HCT116 (cell line): ENCODE data around the gene LRBA. TPM values are rescaled to one million over a fixed set of nuclear protein-coding genes. Genes with fewer than 3 reads are reported as not detected.

Source experiments
- ATAC-seq: fragments of 200-7000 bp; cut with Tn5 transposase; 2 replicates; pipeline ENCODE4 v1.9.1; 2020; ENCODE audit warnings: mild to moderate bottlenecking, moderate library complexity
- BruUV-seq: library from RNA; stranded (reverse); fragments of 400-500 nt; replicated peaks from 2 replicates; lab custom pipeline; 2021; lab: Mats Ljungman, UMichigan
- CTCF ChIA-PET: fragments of 300-600 bp; sonication (Branson Sonifier 250); formaldehyde crosslinking; loops from one replicate; lab custom pipeline; 2021; ENCODE audit warnings: antibody characterized with exemption; lab: Charles Lee
- POLR2A ChIA-PET: fragments of 300-600, 350-600 bp; sonication (Branson Sonifier 250); formaldehyde crosslinking; loops from one replicate; lab custom pipeline; 2021; ENCODE audit warnings: antibody characterized with exemption; lab: Charles Lee
- RAD21 ChIA-PET, 2 experiments: fragments of 300-600 bp; sonication (Branson Sonifier 250); formaldehyde crosslinking; loops; one replicate each; lab custom pipeline; 2023; ENCODE audit warnings: low total read pairs in 2 of 2; ENCODE audit not compliant: uncharacterized antibody in 2 of 2, unreplicated experiment in 2 of 2, low non-redundant PET in 1 of 2; lab: Charles Lee
- DNase-seq: peaks from one replicate; pipeline ENCODE4 v3.0.0-alpha.2; 2010; ENCODE audit warnings: low read depth, low spot score
- H2AFZ ChIP-seq: fragments of 200-600 bp; shearing (Covaris generic), sonication (generic); 2 replicates; pipeline ENCODE4 v1.6.1; 2017; ENCODE audit warnings: low read depth, mixed run types, mixed read lengths, antibody characterized with exemption, low read length; ENCODE audit not compliant: poor library complexity, severe bottlenecking
- H3K27ac ChIP-seq: 2 replicates; pipeline ENCODE4 v1.5.1; 2012; ENCODE audit warnings: low read depth, low read length
- H3K27me3 ChIP-seq: fragments of 200-600 bp; sonication (generic); 2 replicates; pipeline ENCODE4 v1.6.1; 2016; ENCODE audit warnings: mixed run types, low read length, mixed read lengths; ENCODE audit not compliant: insufficient read depth
- H3K36me3 ChIP-seq, 2 experiments: fragments of 200-500 bp in 1 of 2; fragments of 200-600 bp in 1 of 2; sonication (Bioruptor generic) in 1 of 2; sonication (generic) in 1 of 2; 2 replicates each; pipeline versions ENCODE4 v1.5.1 to v1.6.1; 2014 to 2016; ENCODE audit warnings: low read length in 2 of 2, inconsistent platforms in 1 of 2, mixed read lengths in 1 of 2, mixed run types in 1 of 2; ENCODE audit not compliant: insufficient read depth in 2 of 2, control insufficient read depth in 1 of 2
- H3K4me1 ChIP-seq, 2 experiments: fragments of 200-600 bp in 1 of 2; sonication (generic) in 1 of 2; 2 replicates each; pipeline versions ENCODE4 v1.5.1 to v1.6.1; 2012 to 2017; ENCODE audit warnings: low read length in 2 of 2, inconsistent platforms in 1 of 2, mild to moderate bottlenecking in 1 of 2, mixed read lengths in 1 of 2, mixed run types in 1 of 2, moderate library complexity in 1 of 2; ENCODE audit not compliant: insufficient read depth in 2 of 2, control insufficient read depth in 1 of 2
- H3K4me2 ChIP-seq: fragments of 200-600 bp; sonication (generic); 2 replicates; pipeline ENCODE4 v1.6.1; 2017; ENCODE audit warnings: mixed run types, low read length, mixed read lengths
- H3K4me3 ChIP-seq, 2 experiments: fragments of 200-600 bp in 1 of 2; sonication (generic) in 1 of 2; replicated peaks in 1 of 2; 2 replicates each; pipeline ENCODE4 v1.5.1; 2011 to 2016; ENCODE audit warnings: low read length in 2 of 2, control low read depth in 1 of 2, low read depth in 1 of 2, mild to moderate bottlenecking in 1 of 2, mixed read lengths in 1 of 2, mixed run types in 1 of 2
- H3K79me2 ChIP-seq: fragments of 200-600 bp; sonication (generic); 2 replicates; pipeline ENCODE4 v1.6.1; 2017; ENCODE audit warnings: mild to moderate bottlenecking, mixed run types, low read length, moderate library complexity, mixed read lengths; ENCODE audit not compliant: insufficient read depth
- H3K9ac ChIP-seq: fragments of 200-600 bp; sonication (generic); 2 replicates; pipeline ENCODE4 v1.6.1; 2016; ENCODE audit warnings: low read length, mixed read lengths
- H3K9me2 ChIP-seq: fragments of 200-600 bp; sonication (generic), shearing (Covaris generic); 2 replicates; pipeline ENCODE4 v1.6.1; 2017; ENCODE audit warnings: mixed run types, mild to moderate bottlenecking, moderate library complexity; ENCODE audit not compliant: insufficient read depth
- H3K9me3 ChIP-seq, 2 experiments: fragments of 200-500 bp in 1 of 2; fragments of 200-600 bp in 1 of 2; sonication (Bioruptor generic) in 1 of 2; sonication (generic) in 1 of 2; 2 replicates each; pipeline ENCODE4 v1.6.1; 2014 to 2017; ENCODE audit warnings: low read length in 2 of 2, mixed read lengths in 2 of 2, inconsistent platforms in 1 of 2, low read depth in 1 of 2, mild to moderate bottlenecking in 1 of 2, mixed run types in 1 of 2, moderate library complexity in 1 of 2; ENCODE audit not compliant: control insufficient read depth in 1 of 2, insufficient read depth in 1 of 2
- H4K20me1 ChIP-seq: fragments of 200-600 bp; sonication (generic), shearing (Covaris generic); 2 replicates; pipeline ENCODE4 v1.6.1; 2017; ENCODE audit warnings: mixed run types, mild to moderate bottlenecking, moderate library complexity; ENCODE audit not compliant: insufficient read depth
- ATF3 ChIP-seq: IDR thresholded peaks from 2 replicates; pipeline ENCODE4 v1.6.1; 2012
- CBX3 ChIP-seq: IDR thresholded peaks from 2 replicates; pipeline ENCODE4 v1.6.1; 2012; ENCODE audit warnings: low read depth
- CTCF ChIP-seq, 3 experiments: fragments of 200-600 bp in 1 of 3; sonication (generic) in 1 of 3; IDR thresholded peaks in 2 of 3; conservative IDR thresholded peaks in 1 of 3; 2 replicates each; pipeline ENCODE4 v1.5.1; 2012 to 2017; ENCODE audit warnings: low read depth in 2 of 3, low read length in 2 of 3, antibody characterized with exemption in 1 of 3, borderline replicate concordance in 1 of 3, control low read depth in 1 of 3, mild to moderate bottlenecking in 1 of 3, mixed read lengths in 1 of 3, mixed run types in 1 of 3, moderate library complexity in 1 of 3; ENCODE audit not compliant: insufficient read depth in 1 of 3
- ELF1 ChIP-seq: IDR thresholded peaks from 2 replicates; pipeline ENCODE4 v1.6.1; 2012; ENCODE audit warnings: low read depth, borderline replicate concordance
- EZH2 ChIP-seq: fragments of 200-600 bp; sonication (generic); IDR thresholded peaks from 2 replicates; pipeline ENCODE4 v1.6.1; 2017; ENCODE audit warnings: antibody characterized with exemption, mixed run types
- FOSL1 ChIP-seq: IDR thresholded peaks from 2 replicates; pipeline ENCODE4 v1.6.1; 2012; ENCODE audit warnings: low read depth
- JUND ChIP-seq: IDR thresholded peaks from 2 replicates; pipeline ENCODE4 v1.6.1; 2012
- POLR2A ChIP-seq: IDR thresholded peaks from 2 replicates; pipeline ENCODE4 v1.7.0; 2011; ENCODE audit warnings: borderline replicate concordance; ENCODE audit not compliant: insufficient read depth, insufficient read length; ENCODE audit errors: extremely low read depth
- POLR2AphosphoS5 ChIP-seq: IDR thresholded peaks from 2 replicates; pipeline ENCODE4 v1.6.1; 2011; ENCODE audit warnings: mild to moderate bottlenecking, low read depth, low read length, moderate library complexity
- SIN3A ChIP-seq: IDR thresholded peaks from 2 replicates; pipeline ENCODE4 v1.6.1; 2012; ENCODE audit warnings: low read depth
- YY1 ChIP-seq: IDR thresholded peaks from 2 replicates; pipeline ENCODE4 v1.6.1; 2011; ENCODE audit warnings: low read length, low read depth, moderate library complexity, mild to moderate bottlenecking; ENCODE audit not compliant: insufficient replicate concordance; ENCODE audit errors: extremely low read depth
- ZBTB33 ChIP-seq: IDR thresholded peaks from 2 replicates; pipeline ENCODE4 v1.6.1; 2011; ENCODE audit warnings: mild to moderate bottlenecking, low read length, moderate library complexity; ENCODE audit not compliant: insufficient replicate concordance; ENCODE audit errors: extremely low read depth
- ZFX ChIP-seq: fragments of 450-650 bp; IDR thresholded peaks from 2 replicates; pipeline ENCODE4 v1.6.1; 2017
- intact Hi-C: fragments of 100-400 bp; cut with micrococcal nuclease; formaldehyde crosslinking; loops from 2 replicates; pipeline ENCODE4 v1.10.0; 2022
- total RNA-seq: library from RNA; stranded (reverse); gene quantifications from one replicate; pipeline ENCODE4 v1.2.1, GENCODE V29; 2021; ENCODE audit not compliant: unreplicated experiment

LRBA gene
- total RNA-seq, 1 experiment from 2014 or later = 79.8 TPM

GRCh38 chr4:150744570-150744969 is 270.5 kb downstream of the LRBA start:
- ChIA-PET CTCF (no interaction called here), RAD21 (no interaction called here), POLR2A (no interaction called here)
- DNase-seq (no peak), ATAC-seq (0 out of 2 replicates have a peak, but pooled peaks have one; percentile 39)
- no TSS peak for BruUV-seq
- intact Hi-C loops = no loop called here
- 0 out of 2 replicates have a peak, but pooled peaks cover 3% of the 10 kb centered on the region for H3K79me2 ChIP-seq
- H4K20me1 ChIP-seq = no peaks in the 10 kb centered on the region
- H3K4me1 ChIP-seq = peaks cover 25 to 34% of the 10 kb centered on the region in 2 experiments
- H3K36me3 ChIP-seq = no peaks in the 10 kb centered on the region
- peak overlapping the region; percentile 4 for H3K4me2 ChIP-seq
- H3K27me3 ChIP-seq = no peaks in the 10 kb centered on the region
- no peaks in the 10 kb centered on the region for H3K9me3 ChIP-seq
- no peak overlapping the region for H2AFZ ChIP-seq
- H3K9ac ChIP-seq = no peak overlapping the region
- no peaks in the 10 kb centered on the region for H3K9me2 ChIP-seq
- H3K27ac ChIP-seq = no peak overlapping the region
- H3K4me3 ChIP-seq = no peak overlapping the region
- TF ChIP-seq ELF1 (no peak), ZBTB33 (no peak), JUND (no peak), CTCF (IDR thresholded peaks at IDR 0.05 in 2 of 3, conservative IDR thresholded peaks at IDR 0.05 in 1 of 3; ENCODE audit: borderline replicate concordance in 1 of 3, insufficient read depth in 1 of 3, low read depth in 2 of 3, low read length in 2 of 3) (no peak), YY1 (no peak), ATF3 (no peak), FOSL1 (no peak), EZH2 (no peak), ZFX (no peak), POLR2AphosphoS5 (no peak), CBX3 (no peak), POLR2A (no peak), SIN3A (no peak)
